Body of pancreas (tissue), 4 donors: ENCODE results near the gene PDIA5.

Experiments used
- POLR2A ChIP-seq, 3 donors: fragments of 450-650 bp; IDR thresholded peaks; one replicate each; pipeline ENCODE4 v1.6.1; 2016; ENCODE audit warnings: antibody characterized with exemption in 3 of 3, mild to moderate bottlenecking in 2 of 3
- TF ChIP-seq, protein P1 (sequence below), 7 experiments: fragments of 450-650 bp in 4 of 7; fragments of 200-600 bp in 3 of 7; sonication (generic) in 3 of 7; IDR thresholded peaks; one replicate each; pipeline ENCODE4 v1.5.1; 2016 to 2019; ENCODE audit warnings: antibody characterized with exemption in 7 of 7

GRCh38 chr3:123092243-123092642, 25.4 kb downstream of the PDIA5 start:
- TF ChIP-seq, protein P1, sequence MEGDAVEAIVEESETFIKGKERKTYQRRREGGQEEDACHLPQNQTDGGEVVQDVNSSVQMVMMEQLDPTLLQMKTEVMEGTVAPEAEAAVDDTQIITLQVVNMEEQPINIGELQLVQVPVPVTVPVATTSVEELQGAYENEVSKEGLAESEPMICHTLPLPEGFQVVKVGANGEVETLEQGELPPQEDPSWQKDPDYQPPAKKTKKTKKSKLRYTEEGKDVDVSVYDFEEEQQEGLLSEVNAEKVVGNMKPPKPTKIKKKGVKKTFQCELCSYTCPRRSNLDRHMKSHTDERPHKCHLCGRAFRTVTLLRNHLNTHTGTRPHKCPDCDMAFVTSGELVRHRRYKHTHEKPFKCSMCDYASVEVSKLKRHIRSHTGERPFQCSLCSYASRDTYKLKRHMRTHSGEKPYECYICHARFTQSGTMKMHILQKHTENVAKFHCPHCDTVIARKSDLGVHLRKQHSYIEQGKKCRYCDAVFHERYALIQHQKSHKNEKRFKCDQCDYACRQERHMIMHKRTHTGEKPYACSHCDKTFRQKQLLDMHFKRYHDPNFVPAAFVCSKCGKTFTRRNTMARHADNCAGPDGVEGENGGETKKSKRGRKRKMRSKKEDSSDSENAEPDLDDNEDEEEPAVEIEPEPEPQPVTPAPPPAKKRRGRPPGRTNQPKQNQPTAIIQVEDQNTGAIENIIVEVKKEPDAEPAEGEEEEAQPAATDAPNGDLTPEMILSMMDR (IDR thresholded peaks at IDR 0.05): no peak
- TF ChIP-seq POLR2A (IDR thresholded peaks at IDR 0.05): no peak
